ENCODE measurements around the gene KMT2B.
"Not testable (repeated sequence)": the region's sequence is repeated elsewhere in the genome, so short reads cannot be mapped to it uniquely, and the experiment has no call there.

The KMT2B gene

GRCh38 chr19:35710784-35711723 is 6.7 kb upstream of the KMT2B start:
- DNase-seq = peak; percentile 84

- peak; percentile 89 for DNase-seq
Observed at GRCh38 chr19:35712567-35713505, 5.0 kb upstream of the KMT2B start.

- DNase-seq = no peak
Observed at GRCh38 chr19:35713506-35713850, 4.3 kb upstream of the KMT2B start.

GRCh38 chr19:35713904-35714495 is 3.8 kb upstream of the KMT2B start:
- DNase-seq = peak; percentile 62

- DNase-seq = peak; percentile 71
Observed at GRCh38 chr19:35714601-35715354, 3.0 kb upstream of the KMT2B start.

DNA sequence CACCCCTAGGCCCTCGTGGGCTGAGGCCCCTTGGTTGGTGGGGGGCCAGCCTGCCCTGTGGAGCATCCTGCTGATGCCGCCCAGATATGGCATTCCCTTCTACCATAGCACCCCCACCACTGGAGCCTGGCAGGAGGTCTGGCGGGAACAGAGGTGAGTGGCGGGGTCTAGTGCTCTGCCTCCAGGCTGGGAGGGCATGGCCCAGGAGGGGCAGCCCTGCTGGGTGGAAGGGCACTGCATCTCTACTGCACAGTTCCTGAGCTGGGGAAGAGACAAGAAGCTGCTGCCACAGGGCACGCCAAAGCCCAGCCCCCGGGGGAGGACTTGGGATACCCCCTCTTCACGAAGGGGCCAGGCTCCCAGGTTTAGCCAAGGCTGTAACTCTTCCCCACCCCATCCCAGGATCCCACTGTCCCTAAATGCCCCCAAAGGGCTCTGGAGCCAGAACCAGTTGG is 2.4 kb upstream of the KMT2B start:
- DNase-seq = peak; percentile 68

DNA sequence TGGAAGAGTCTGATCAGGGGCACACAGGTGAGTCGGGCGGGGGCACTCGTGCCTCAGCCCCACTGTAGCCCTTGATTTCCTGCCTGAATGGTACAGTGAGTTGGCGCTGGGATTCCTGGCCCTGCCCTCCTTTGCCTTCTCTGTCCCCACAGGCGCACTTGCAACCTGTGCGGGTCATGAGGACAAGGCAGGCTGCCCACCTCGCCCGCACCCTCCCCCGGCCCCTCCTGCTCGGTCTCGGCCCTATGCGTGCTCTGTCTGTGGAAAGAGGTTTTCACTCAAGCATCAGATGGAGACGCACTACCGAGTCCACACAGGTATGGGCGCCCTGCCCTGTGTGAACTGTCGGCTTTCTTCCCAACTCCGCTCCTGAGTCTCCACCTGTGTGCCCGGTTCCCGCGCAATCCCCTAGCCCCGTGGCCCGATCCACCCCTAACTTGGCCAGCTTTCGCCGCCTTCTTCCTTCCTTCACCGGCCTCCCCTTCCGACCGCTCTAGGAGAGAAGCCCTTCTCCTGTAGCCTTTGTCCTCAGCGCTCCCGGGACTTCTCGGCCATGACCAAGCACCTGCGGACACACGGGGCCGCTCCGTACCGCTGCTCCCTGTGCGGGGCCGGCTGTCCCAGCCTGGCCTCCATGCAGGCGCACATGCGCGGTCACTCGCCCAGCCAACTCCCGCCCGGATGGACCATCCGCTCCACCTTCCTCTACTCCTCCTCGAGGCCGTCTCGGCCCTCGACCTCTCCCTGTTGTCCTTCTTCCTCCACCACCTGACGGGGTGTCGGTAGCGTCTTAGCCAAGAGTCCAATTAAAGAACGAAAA is 1.6 kb upstream of the KMT2B start:
- DNase-seq = no peak

DNA sequence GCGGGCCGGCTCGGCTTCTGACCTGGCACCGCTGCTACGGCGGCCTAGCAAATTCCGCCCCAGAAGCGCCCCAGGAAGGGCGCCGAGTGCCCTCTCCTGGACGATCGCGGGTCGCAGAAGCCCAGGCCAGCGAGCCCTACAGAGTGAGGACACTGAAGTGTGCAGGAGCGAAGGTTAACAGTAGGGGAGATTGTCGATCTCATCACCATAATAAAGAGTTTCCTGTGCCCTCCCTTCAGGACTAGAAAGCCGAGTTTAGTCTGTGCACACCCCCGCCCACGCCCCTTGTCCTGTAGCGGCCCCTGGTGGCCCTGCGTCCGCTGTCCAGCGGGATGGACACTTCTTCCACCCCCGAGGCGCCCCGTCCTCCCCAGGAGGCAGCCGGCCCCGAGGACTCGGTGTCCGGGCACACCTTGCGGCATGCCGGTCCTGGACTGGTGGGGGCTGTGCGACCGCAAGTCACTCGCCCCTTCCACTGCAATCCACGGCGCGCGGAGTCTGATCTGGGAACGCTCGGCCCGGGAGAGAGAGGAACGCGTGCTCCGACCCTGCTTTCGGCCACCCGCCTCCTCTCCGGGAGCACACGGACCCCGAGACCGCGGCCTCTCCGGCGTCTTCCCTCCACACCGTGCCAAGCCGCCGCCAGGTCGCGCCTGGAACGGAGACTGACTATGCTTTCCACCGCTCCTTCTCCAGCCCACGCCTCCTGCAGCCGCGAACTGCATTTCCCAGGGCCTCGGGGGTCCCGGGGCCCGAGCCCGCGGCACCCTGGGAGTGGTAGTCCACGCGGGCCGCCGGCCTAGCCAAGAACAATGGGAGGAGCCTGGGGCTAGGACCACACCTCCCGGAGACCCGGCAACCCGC is 770 bp upstream of the KMT2B start:
- peak; percentile 91 for DNase-seq

DNA sequence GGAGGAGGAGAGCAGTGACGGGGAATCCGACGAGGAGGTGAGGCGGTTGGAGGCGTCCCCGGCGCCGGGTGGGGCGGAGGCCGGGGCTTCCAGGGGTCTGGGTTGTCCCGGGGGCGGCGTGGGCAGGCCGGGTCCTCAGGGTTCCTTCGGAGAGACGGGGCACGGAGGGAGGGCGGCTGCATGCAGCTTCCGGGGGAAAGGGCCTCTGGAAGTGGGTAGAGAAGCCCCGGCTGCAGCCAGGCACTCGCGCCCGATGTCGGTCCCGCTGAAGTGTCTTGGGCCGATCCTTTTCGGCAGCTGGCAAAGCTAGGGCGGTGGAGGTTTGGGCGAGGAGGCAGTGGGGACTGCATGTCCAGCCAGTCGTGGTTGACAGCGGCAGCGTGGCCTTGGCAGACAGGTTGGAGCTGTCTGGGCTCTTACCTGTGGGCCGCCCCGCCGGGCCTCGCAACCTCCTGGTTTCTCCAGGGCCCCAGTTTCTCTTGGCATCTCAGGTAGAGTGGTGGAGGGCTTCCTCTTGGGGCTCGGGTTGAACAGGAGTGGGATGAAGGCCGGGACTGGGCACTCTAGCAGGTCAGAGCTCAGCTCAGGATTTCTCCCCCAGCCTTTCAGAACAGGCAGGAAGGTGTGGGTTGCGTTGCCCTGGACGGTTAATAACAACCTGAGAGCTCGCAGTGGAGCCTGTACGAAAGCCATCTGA is 690 bp downstream of the KMT2B start:
- DNase-seq = peak; percentile 87

DNA sequence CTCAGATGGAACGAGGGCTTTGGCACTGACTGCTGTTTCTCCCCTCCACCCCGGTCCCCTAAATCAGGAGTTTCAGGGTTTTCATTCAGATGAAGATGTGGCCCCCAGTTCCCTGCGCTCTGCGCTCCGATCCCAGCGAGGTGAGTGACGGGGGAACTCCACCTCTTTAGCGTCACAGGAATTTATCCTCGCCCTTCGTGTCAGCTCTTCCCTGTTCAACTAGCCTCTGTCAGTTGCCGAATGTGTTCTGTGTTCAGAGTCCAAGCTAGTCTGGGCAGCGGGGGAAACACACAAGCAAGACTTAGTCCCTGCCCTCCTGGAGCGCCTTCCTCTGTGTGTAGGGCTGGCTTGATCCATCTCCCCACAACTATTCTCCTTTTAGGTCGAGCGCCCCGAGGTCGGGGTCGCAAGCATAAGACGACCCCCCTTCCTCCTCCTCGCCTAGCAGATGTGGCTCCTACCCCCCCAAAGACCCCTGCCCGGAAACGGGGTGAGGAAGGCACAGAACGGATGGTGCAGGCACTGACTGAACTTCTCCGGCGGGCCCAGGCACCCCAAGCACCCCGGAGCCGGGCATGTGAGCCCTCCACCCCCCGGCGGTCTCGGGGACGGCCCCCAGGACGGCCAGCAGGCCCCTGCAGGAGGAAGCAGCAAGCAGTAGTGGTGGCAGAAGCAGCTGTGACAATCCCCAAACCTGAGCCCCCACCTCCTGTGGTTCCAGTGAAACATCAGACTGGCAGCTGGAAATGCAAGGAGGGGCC is 1.8 kb downstream of the KMT2B start:
- peak; percentile 57 for DNase-seq

- DNase-seq = no peak
Observed at GRCh38 chr19:35720163-35720524, 2.3 kb downstream of the KMT2B start.

DNA sequence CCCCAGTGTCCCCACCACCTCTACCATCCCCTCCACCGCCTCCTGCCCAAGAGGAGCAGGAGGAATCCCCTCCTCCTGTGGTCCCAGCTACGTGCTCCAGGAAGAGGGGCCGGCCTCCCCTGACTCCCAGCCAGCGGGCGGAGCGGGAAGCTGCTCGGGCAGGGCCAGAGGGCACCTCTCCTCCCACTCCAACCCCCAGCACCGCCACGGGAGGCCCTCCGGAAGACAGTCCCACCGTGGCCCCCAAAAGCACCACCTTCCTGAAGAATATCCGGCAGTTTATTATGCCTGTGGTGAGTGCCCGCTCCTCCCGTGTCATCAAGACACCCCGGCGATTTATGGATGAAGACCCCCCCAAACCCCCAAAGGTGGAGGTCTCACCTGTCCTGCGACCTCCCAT is 2.8 kb downstream of the KMT2B start:
- peak; percentile 54 for DNase-seq

DNA sequence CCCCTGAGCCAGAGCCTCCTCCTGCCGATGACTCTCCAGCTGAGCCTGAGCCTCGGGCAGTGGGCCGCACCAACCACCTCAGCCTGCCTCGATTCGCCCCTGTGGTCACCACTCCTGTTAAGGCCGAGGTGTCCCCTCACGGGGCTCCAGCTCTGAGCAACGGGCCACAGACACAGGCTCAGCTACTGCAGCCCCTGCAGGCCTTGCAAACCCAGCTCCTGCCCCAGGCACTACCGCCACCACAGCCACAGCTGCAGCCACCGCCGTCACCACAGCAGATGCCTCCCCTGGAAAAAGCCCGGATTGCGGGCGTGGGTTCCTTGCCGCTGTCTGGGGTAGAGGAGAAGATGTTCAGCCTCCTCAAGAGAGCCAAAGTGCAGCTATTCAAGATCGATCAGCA is 3.6 kb downstream of the KMT2B start:
- DNase-seq = no peak

GRCh38 chr19:35722461-35722860 is 4.7 kb downstream of the KMT2B start:
- no peak for DNase-seq

DNA sequence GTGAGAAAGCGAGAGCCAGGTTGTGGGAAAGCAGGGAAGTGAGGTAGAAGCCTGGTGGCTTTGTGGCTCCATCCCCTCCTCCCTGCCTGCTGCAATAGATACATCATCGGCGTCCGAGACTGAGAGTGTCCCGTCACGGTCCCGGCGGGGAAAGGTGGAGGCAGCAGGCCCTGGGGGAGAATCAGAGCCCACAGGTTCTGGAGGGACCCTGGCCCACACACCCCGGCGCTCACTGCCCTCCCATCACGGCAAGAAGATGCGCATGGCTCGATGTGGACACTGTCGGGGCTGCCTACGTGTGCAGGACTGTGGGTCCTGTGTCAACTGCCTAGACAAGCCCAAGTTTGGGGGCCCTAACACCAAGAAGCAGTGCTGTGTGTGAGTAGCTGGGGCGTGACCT is 5.1 kb downstream of the KMT2B start:
- no peak for DNase-seq

- DNase-seq = no peak
Observed at GRCh38 chr19:35723671-35724070, 5.9 kb downstream of the KMT2B start.

- not testable (repeated sequence) for DNase-seq
Observed at GRCh38 chr19:35724132-35724531, 6.3 kb downstream of the KMT2B start.

GRCh38 chr19:35724560-35724959 is 6.8 kb downstream of the KMT2B start:
- no peak for DNase-seq

- no peak for DNase-seq
Observed at GRCh38 chr19:35725216-35725861, 7.5 kb downstream of the KMT2B start.

All from activated CD8-positive, alpha-beta memory T cell treated with anti-CD3 and anti-CD28 coated beads, Interleukin-2, amount 50 U/mL, for 48 hours (primary cell).